ENCODE measurements around the gene ZNF366. TPM values are rescaled to one million over a fixed set of nuclear protein-coding genes. Genes with fewer than 3 reads are reported as not detected.

Gene ZNF366
- total RNA-seq, 6 experiments from 2014 or later = 0.77 to 2.3 (median 1.2) TPM

DNA sequence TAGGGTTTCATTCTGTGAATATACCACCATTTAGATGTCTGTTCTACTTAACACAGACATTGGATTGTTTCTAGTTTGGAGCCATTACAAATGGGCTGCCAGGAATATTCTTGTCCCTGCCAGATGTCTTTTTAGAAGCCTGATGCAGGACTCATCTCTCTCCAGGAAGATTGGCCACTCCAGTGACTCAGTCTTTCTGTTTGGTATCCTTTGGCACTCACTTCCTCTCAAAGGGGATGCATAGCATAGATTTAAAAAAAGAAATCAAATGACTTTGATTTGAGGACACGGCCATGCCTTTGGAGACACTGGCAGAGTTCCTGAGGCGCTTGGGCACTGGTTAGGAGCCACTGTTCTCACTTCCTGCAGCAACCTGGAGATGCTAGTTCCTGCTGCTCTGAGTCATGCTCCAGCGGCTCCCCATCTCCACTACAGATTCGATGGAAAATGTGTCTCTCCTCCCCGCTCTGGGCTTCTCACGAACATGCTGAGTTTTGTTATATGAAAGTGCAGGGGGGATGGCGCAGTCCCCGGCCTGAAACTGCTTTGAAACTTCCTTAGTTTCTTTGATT lies 3.5 kb upstream of the ZNF366 start:
- H3K27ac ChIP-seq = no peak overlapping the region
- whole genome bisulfite sequencing (ENCODE audit: insufficient coverage, low coverage, low lambda C conversion rate, missing lambda C conversion rate) = 48% methylated on average over 6 of the region's 8 CpGs

DNA sequence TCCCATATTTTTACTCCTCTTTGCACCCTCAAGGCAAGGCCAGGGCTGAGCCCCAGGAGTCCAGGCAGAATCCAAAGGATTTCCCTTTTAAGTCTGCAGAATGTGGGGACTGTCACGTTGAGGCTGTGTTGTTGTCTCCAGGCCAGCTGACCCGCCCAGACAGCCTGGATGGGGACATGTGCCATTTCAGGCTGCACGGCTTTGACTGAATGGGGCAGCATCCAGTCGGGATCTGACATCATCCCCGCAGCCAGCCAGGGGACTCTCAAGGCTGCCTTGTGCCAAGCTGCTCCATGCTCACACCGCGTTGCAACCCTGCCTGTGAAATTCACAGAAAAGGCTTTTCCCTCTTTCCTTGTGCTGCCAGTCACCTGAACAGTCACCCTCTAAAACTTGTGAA lies 2.2 kb upstream of the ZNF366 start:
- Histone ChIP-seq H3K27ac (no peak overlapping the region), H3K36me3 (no peaks in the 10 kb centered on the region), H3K9me3 (no peaks in the 10 kb centered on the region), H3K27me3 (no peaks in the 10 kb centered on the region), H3K4me1 (no peaks in the 10 kb centered on the region), H3K4me3 (no peak overlapping the region)
- 83% methylated on average over 4 of the region's 7 CpGs for WGBS (ENCODE audit: insufficient coverage, low coverage, low lambda C conversion rate, missing lambda C conversion rate)
- ATAC-seq = no peak
- intact Hi-C loops (cut with DNase I) = no loop called here
- no peak for DNase-seq
- TF ChIP-seq CTCF (IDR thresholded peaks at IDR 0.05) = no peak
- no peak for TF ChIP-seq POLR2A (IDR thresholded peaks at IDR 0.05)

More for the DNA sequence above, 3.5 kb upstream of the ZNF366 start:
- H3K9me3 ChIP-seq = no peaks in the 10 kb centered on the region
- TF ChIP-seq CTCF (IDR thresholded peaks at IDR 0.05) (no peak), POLR2A (IDR thresholded peaks at IDR 0.05) (no peak)
- ATAC-seq (peak in 2 of 4 donors; percentile 17 to 49), DNase-seq (no peak)
- H3K4me3 ChIP-seq = no peak overlapping the region
- no peaks in the 10 kb centered on the region for H3K4me1 ChIP-seq
- intact Hi-C loops (cut with DNase I) = no loop called here
- H3K27me3 ChIP-seq = no peaks in the 10 kb centered on the region
- H3K36me3 ChIP-seq = no peaks in the 10 kb centered on the region

DNA sequence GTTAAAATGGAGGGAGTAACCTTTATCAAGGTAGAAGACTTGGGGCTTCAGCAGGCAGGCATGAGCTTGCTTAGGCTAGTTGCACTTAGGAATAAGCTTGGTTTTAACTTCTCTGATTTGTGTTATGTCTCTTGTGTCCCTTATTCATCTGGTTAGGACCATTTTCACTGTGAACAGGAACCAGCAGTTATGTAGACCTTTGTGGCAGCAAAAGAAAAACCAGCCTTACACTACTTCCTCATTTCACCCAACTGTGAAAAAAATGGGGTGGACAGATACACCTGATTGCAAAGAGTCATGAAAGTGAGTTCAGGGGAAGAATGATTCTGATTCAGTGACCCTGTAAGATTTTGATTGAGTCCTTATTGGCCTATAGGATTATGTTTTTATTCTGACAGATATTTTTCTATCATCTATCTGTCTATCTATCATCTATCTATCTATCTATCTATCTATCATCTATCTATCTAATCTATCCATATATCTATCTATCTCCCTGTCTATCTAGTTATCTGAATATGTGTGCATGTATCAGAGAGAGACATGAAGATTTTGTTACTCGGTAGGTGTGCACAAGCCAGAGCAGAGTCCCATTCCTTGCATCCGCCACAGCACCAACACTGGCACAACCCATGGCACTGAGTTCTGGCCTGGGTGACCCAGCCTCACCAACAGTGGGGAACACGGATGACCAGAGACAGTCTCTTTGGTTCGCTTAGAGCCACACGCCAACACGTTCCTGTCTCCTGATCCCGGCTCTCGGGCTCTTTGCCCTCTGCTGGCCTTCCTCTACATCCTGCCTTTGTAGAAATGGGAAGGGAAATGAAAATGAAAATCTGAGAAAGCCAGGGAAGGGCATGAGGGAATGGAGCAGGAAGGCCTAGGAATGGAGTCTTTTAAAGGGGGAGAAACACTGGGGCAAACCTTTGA lies 1.3 kb upstream of the ZNF366 start:
- no peak for DNase-seq
- Histone ChIP-seq H3K36me3 (no peaks in the 10 kb centered on the region), H3K27ac (peak overlapping the region in 1 of 3 donors; percentile 9), H3K4me1 (no peaks in the 10 kb centered on the region), H3K27me3 (no peaks in the 10 kb centered on the region), H3K4me3 (no peak overlapping the region), H3K9me3 (no peaks in the 10 kb centered on the region)
- intact Hi-C loops (cut with DNase I) = no loop called here
- 70% methylated on average over 7 of the region's 8 CpGs for WGBS (ENCODE audit: insufficient coverage, low coverage, low lambda C conversion rate, missing lambda C conversion rate)
- TF ChIP-seq POLR2A (IDR thresholded peaks at IDR 0.05) (no peak), CTCF (IDR thresholded peaks at IDR 0.05) (no peak)
- peak; percentile 20 to 37 (median 27) for ATAC-seq

DNA sequence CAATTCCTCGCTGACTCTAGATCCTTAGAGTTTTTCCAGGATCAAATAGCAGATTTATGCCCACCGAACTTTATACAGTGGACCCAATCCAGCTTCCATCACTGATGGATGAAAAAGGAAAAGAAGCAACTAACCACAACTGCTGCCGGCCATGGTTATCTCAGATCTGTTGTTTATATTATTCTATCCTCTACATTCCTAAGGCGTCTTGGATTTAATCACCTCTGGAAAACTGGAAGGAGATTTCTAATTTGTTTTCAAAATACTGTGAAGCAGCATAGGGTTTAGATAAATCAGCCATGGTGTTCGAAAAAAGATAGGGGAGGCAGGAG lies 663 bp upstream of the ZNF366 start:
- no peak for DNase-seq
- no peaks in the 10 kb centered on the region for H3K27me3 ChIP-seq
- no peak overlapping the region for H3K4me3 ChIP-seq
- WGBS (ENCODE audit: insufficient coverage, low coverage, low lambda C conversion rate, missing lambda C conversion rate) = 31% methylated on average over 3 of the region's 5 CpGs
- TF ChIP-seq CTCF (IDR thresholded peaks at IDR 0.05) (no peak), POLR2A (IDR thresholded peaks at IDR 0.05) (no peak)
- H3K9me3 ChIP-seq = no peaks in the 10 kb centered on the region
- no peaks in the 10 kb centered on the region for H3K36me3 ChIP-seq
- peak overlapping the region in 1 of 3 donors; percentile 9 for H3K27ac ChIP-seq
- H3K4me1 ChIP-seq = no peaks in the 10 kb centered on the region
- intact Hi-C loops (cut with DNase I) = no loop called here
- no peak for ATAC-seq

Data from right lobe of liver (tissue), 6 donors.